Mammary epithelial cell (primary cell): ENCODE data around the gene HIP1R.

Source experiments
- EZH2 ChIP-seq: IDR thresholded peaks from 2 replicates; pipeline ENCODE4 v1.6.1; 2012; ENCODE audit warnings: low read length, inconsistent platforms, borderline replicate concordance
- TF ChIP-seq, protein P1 (sequence below), 2 donors: IDR thresholded peaks in 1 of 2; conservative IDR thresholded peaks in 1 of 2; 2 replicates each; pipeline ENCODE4 v1.5.1; 2011 to 2012; ENCODE audit warnings: inconsistent platforms in 2 of 2, low read length in 2 of 2, mild to moderate bottlenecking in 2 of 2, control low read depth in 1 of 2, low read depth in 1 of 2; ENCODE audit not compliant: insufficient read depth in 1 of 2; ENCODE audit errors: extremely low read depth in 1 of 2

- TF ChIP-seq, protein P1, sequence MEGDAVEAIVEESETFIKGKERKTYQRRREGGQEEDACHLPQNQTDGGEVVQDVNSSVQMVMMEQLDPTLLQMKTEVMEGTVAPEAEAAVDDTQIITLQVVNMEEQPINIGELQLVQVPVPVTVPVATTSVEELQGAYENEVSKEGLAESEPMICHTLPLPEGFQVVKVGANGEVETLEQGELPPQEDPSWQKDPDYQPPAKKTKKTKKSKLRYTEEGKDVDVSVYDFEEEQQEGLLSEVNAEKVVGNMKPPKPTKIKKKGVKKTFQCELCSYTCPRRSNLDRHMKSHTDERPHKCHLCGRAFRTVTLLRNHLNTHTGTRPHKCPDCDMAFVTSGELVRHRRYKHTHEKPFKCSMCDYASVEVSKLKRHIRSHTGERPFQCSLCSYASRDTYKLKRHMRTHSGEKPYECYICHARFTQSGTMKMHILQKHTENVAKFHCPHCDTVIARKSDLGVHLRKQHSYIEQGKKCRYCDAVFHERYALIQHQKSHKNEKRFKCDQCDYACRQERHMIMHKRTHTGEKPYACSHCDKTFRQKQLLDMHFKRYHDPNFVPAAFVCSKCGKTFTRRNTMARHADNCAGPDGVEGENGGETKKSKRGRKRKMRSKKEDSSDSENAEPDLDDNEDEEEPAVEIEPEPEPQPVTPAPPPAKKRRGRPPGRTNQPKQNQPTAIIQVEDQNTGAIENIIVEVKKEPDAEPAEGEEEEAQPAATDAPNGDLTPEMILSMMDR (conservative IDR thresholded peaks at IDR 0.05 in 1 of 2, IDR thresholded peaks at IDR 0.05 in 1 of 2; ENCODE audit: extremely low read depth in 1 of 2, insufficient read depth in 1 of 2, low read depth in 1 of 2, low read length in 2 of 2): no peak
- no peak for TF ChIP-seq EZH2
Observed at GRCh38 chr12:122878780-122879612, 43.7 kb downstream of the HIP1R start.
